CD4-positive, alpha-beta T cell treated with Interleukin-10 for 1 hour (primary cell): ENCODE data around the gene ZNF407.

Experiments used
- DNase-seq: peaks from one replicate; pipeline ENCODE4 v3.0.0-alpha.2; 2020

The ZNF407 gene

DNA sequence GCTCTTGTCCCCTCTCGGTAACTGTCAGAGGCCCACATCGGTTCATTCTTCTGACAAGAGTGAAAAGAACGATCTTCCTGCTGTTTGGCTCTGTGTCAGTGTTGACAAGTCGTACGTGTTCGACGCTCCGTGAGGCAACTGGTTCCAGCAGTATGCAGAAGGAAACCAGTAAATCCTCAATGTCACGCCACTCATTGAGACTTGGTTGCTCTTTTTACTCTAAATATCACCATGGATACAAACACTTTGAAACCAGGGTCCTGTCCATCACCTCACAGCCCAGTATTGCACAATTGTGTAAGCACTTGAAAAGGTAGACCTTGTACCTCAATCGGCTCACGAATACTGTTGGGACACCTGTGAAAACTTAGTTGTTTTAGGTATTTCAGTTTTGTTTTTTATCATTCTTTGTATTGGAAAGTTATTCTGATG is 136.4 kb downstream of the ZNF407 start:
- no peak for DNase-seq

GRCh38 chr18:74739926-74740325 is 142.3 kb downstream of the ZNF407 start:
- no peak for DNase-seq

DNA sequence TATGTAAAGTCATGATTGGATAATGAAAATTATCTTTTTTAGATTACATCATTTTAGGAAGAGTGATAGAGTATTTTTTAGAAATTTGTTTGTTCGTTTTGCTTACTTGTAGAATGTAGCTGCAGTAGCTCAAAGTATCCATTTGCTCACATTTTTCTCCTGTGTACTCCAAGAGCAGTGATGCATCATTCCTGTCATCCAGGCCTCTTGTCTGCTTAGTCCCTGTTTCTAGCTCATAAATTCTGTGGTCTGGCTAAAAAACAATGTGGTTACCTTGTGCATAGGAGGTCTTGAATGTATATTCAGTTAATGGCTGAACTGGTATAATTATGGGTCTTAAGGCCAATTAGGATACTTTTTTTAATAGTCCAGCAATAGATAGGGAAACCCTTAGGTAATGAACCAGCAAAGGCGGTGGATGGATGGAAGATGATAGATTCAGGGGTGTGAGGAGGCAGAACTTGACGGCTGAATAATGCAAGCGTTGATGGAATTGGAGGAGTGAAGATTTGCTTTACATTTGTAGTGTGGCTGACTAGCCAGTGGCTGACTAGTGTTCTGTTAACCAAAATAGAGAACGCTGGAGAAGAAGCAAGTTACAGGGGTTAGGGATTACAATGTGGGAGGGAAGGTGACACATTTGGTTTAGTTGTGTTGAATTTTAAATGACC is 145.0 kb downstream of the ZNF407 start:
- no peak for DNase-seq

DNA sequence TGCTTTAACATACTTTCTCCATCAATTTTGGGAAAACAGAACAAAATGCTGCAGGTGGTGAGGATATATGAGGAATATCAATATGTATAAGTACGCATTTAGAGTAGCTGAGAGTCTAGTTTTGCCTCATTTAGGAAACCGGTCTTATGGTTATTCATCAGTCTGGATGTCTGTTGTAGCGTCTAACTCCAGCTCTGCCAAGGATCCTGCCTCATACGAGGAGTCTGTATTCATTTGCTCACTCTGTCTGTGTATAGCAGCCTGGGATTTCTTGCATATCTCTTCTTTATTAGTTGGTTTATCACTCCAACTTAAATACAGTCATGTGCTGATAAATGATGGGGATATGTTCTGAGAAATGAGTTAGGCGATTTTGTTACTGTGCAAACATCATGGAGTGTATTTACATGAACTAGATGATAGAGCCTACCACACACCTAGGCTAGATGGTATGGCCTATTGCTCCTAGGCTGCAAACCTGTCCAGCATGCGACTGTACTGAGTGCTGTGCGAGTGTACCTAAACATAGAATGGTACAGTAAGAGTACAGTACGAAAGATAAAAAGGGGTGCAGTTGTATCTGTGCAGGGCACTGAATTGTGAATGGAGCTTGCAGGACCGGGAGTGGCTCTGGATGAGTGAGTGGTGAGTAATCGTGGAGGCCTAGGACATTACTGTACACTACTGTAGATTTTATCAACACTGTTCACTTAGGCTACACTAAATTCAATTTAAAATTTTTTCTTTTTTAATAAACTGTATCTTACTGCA is 148.1 kb downstream of the ZNF407 start:
- no peak for DNase-seq

- no peak for DNase-seq
Observed at GRCh38 chr18:74748809-74749208, 151.1 kb downstream of the ZNF407 start.

GRCh38 chr18:74758995-74759394 is 161.3 kb downstream of the ZNF407 start:
- no peak for DNase-seq

GRCh38 chr18:74760026-74760425 is 162.4 kb downstream of the ZNF407 start:
- no peak for DNase-seq

DNA sequence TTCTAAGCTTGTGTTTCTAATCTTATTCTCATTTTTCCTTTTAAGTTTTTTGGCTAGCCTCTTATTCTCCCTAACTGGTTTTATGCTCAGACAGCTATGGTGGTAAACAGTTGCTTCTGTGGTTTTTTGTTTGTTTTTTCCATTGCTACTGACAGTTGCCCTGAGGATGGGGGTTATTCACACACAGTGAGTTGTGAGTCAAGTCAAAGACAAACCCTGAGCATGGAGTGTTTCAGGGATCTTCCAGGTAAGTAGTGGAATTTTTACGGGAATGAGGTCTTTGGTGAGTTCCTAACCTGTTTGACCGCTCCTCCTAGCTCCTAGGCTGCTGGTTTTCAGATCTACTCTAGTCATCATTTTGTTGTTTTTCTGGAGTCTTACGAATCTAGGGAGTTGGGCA is 162.8 kb downstream of the ZNF407 start:
- DNase-seq = no peak

DNA sequence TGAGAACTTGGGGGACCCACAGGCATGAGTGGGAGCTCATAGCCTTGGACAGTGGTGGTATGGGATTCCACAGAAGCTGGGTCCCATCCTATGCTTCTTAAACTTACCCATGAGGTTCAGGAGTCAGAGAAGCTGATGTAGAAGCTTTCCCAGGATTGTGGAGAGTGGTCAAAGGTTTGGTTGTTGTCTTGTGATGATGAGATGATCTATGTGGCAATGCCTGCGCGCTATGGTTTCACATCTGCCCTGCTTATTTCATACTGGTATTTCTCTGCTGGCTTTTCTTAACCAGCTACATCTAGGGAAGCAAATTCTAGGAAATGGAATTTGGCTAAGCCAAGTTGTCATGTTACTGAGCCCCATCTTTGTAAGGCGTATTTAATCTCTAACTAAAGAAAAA is 168.6 kb downstream of the ZNF407 start:
- DNase-seq = no peak

GRCh38 chr18:74768096-74768495 is 170.4 kb downstream of the ZNF407 start:
- DNase-seq = no peak

DNA sequence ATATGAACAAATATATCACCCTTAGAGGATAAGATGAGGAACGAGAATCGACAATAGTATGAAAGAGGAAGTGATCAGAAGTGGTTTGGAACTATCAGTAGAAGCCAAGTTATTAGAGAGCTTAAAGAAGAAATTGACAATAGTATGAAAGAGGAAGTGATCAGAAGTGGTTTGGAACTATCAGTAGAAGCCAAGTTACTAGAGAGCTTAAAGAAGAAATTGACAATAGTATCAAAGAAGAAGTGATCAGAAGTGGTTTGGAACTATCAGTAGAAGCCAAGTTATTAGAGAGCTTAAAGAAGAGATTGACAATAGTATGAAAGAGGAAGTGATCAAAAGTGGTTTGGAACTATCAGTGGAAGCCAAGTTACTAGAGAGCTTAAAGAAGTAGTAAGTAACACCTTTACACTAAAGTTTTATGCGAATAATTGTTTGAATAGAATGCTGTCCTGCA is 175.5 kb downstream of the ZNF407 start:
- DNase-seq = no peak

DNA sequence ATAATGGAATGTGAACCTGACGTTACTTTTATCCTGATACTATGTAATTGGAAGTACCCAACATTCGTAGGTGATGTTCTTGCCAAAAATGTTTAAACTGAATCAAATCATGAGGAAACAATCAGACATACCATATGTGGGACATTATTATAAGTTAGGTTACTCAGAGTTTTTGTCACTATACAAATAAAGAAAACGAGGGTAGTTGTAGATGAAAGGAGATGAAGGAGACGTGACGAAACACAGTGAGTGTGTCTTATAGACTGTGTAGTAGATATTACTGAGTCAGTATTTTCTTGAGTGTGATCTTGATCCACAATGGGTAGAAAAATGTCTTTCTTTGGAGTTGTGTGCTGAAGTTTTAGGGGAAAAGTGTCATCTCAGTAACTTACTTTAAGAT is 176.8 kb downstream of the ZNF407 start:
- DNase-seq = no peak

- no peak for DNase-seq
Observed at GRCh38 chr18:74775239-74775638, 177.6 kb downstream of the ZNF407 start.

GRCh38 chr18:74778191-74778847 is 180.6 kb downstream of the ZNF407 start:
- no peak for DNase-seq

DNA sequence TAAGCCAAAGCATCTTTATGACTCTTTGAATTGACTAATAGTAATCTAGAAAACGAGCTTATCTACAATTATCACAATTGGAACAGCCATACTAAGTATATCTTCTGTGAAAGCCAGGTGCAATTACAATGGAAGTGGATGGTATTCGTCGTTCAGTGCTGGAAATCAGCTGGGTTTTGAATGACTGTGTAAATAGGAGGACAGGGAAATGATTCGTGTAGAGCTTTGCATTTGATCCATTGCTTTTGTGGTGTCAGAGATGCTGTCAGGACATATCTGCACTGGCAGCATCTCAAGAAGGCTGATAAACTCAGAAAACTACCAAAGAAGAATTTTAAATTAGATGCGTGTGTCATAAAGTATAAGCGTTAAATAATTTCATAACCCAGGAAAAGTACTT is 187.1 kb downstream of the ZNF407 start:
- DNase-seq = no peak

- DNase-seq = no peak
Observed at GRCh38 chr18:74785632-74786031, 188.0 kb downstream of the ZNF407 start.

- DNase-seq = no peak
Observed at GRCh38 chr18:74788657-74789056, 191.0 kb downstream of the ZNF407 start.

GRCh38 chr18:74789078-74789477 is 191.4 kb downstream of the ZNF407 start:
- no peak for DNase-seq

DNA sequence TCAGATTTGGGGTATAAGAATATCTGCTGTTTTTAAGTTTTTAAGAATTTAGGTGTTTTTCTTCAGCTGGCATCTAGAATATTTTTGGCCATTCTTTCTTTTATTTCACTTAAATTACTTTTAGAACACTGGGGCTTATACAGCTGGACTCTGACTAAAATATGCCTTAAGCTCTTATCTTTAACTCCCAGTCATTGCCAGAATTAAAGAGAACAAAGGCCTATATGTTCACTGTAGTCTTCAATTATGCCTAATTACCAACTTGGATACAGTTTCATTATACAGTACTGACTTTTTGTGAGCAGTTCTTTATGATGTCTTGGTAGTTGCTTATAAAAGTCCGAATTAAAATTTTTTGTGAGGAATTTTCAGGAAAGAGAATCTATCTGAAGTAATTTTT is 192.8 kb downstream of the ZNF407 start:
- DNase-seq = no peak

DNA sequence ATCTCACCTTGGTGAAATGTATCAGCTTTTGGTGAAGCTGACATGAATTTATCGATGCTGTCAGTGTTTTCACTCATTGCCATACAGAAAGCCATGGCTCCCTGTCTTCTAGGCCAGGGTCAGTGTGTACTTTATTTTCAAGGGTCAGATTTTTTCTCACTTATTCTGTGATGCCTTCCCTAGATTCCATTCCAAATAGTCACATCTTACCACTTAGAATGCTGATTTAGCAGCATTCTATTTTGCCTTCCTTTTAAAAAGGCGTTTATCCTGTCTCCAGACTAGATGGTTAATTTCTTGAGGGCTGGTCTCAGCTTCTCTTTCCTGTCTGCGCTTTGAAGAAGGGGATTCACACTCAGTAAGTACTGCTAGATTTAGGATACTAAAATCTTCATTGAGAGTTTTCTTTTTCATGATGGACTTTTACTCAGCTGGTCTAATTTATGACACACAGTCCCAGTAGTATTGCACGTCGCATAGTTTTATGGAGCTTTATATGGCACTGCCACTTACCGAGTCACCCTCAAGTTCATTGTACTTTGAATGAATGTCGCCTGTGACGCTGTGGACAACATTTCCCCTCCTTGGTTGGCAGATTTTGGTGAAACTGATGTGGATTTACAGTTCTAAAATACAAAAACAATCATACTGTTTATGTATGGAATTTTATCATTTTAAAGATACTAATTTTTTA is 194.0 kb downstream of the ZNF407 start:
- no peak for DNase-seq

GRCh38 chr18:74793746-74794145 is 196.1 kb downstream of the ZNF407 start:
- no peak for DNase-seq

DNA sequence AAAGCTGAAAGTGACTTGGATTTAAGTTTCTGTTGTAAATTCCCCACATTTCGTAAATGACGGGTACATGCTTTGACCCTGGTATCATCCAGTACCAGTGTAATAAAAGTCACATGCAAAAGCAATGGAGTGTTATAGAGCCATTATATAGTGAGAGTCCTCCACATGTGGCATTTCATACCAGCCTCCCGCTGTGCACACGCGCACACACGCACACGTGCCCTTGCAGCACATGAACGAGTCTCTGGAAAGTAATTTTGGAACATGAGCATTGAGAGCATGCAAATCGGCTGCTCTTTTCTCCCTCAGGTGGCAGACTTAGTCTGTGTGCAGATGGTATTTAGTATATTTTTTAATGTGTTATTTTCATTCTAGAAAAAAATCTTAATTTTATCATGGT is 198.1 kb downstream of the ZNF407 start:
- DNase-seq = no peak

GRCh38 chr18:74796211-74796610 is 198.5 kb downstream of the ZNF407 start:
- DNase-seq = no peak
